K562 (cell line): ENCODE results near the gene TLE3. TPM values are rescaled to one million over a fixed set of nuclear protein-coding genes. Genes with fewer than 3 reads are reported as not detected.
A peak's percentile ranks its signal among the peaks of the same experiment; 100 is the strongest.

ENCODE experiments used
- AFF4 ChIP-seq: sonication (generic); formaldehyde crosslinking; IDR thresholded peaks from 2 replicates; pipeline ENCODE4 v1.8.0; 2023; ENCODE audit warnings: mild to moderate bottlenecking, missing genetic modification reagents
- CBFA2T2 ChIP-seq: fragments of 450-650 bp; conservative IDR thresholded peaks from 2 replicates; pipeline ENCODE4 v1.6.1; 2017; ENCODE audit warnings: mild to moderate bottlenecking
- CBX5 ChIP-seq: IDR thresholded peaks from 2 replicates; pipeline ENCODE4 v1.6.1; 2014; ENCODE audit warnings: low read depth, borderline replicate concordance
- CREB5 ChIP-seq: fragments of 250-450 bp; sonication (Bioruptor Pico); IDR thresholded peaks from 2 replicates; pipeline ENCODE4 v1.5.0; 2020; ENCODE audit warnings: mild to moderate bottlenecking
- ELK1 ChIP-seq: sonication (generic); formaldehyde crosslinking; IDR thresholded peaks from 2 replicates; pipeline ENCODE4 v1.8.1; 2022; ENCODE audit warnings: missing genetic modification reagents
- ETV5 ChIP-seq: sonication (generic); formaldehyde crosslinking; IDR thresholded peaks from 2 replicates; pipeline ENCODE4 v1.4.0; 2020; ENCODE audit warnings: low read depth, mild to moderate bottlenecking, missing genetic modification reagents
- FOXA1 ChIP-seq: fragments of 450-650 bp; IDR thresholded peaks from 2 replicates; pipeline ENCODE4 v1.6.1; 2016; ENCODE audit warnings: mild to moderate bottlenecking, borderline replicate concordance
- GABPA ChIP-seq: fragments of 200-800 bp; sonication (Bioruptor generic); conservative IDR thresholded peaks from 2 replicates; pipeline ENCODE4 v1.6.1; 2016; ENCODE audit warnings: low read depth, missing genetic modification characterization, missing compliant biosample characterization
- ILF3 ChIP-seq: fragments of 450-650 bp; IDR thresholded peaks from 2 replicates; pipeline ENCODE4 v1.6.1; 2018; ENCODE audit warnings: antibody characterized with exemption, mild to moderate bottlenecking, moderate library complexity, borderline replicate concordance
- JUNB ChIP-seq: fragments of 450-650 bp; formaldehyde crosslinking; conservative IDR thresholded peaks from 2 replicates; pipeline ENCODE4 v1.4.0; 2020; ENCODE audit warnings: mild to moderate bottlenecking
- KDM4B ChIP-seq, 2 experiments: fragments of 450-650 bp in 1 of 2; sonication (generic) in 1 of 2; IDR thresholded peaks; 2 replicates each; pipeline ENCODE4 v1.6.1; 2016 to 2017; ENCODE audit warnings: borderline replicate concordance in 2 of 2, antibody characterized with exemption in 1 of 2, low read depth in 1 of 2, mild to moderate bottlenecking in 1 of 2
- KLF13 ChIP-seq: fragments of 450-650 bp; IDR thresholded peaks from 2 replicates; pipeline ENCODE4 v1.6.1; 2016; ENCODE audit warnings: missing genetic modification characterization, low read depth, mild to moderate bottlenecking, missing compliant biosample characterization, moderate library complexity, borderline replicate concordance
- L3MBTL2 ChIP-seq: fragments of 450-650 bp; IDR thresholded peaks from 2 replicates; pipeline ENCODE4 v1.6.1; 2016; ENCODE audit warnings: mild to moderate bottlenecking, moderate library complexity
- MAFK ChIP-seq: IDR thresholded peaks from 2 replicates; pipeline ENCODE4 v1.6.1; 2011; ENCODE audit warnings: low read length, improper control_type of control experiment
- MBD1 ChIP-seq: fragments of 250-450 bp; sonication (Bioruptor Pico); IDR thresholded peaks from 2 replicates; pipeline ENCODE4 v1.8.0; 2022; ENCODE audit warnings: inconsistent platforms
- MXD1 ChIP-seq: fragments of 250-450 bp; sonication (Bioruptor Pico); IDR thresholded peaks from 2 replicates; pipeline ENCODE4 v1.8.0; 2021; ENCODE audit warnings: borderline replicate concordance, mild to moderate bottlenecking, moderate library complexity; ENCODE audit not compliant: poor library complexity, severe bottlenecking
- NCOA6 ChIP-seq: fragments of 450-650 bp; IDR thresholded peaks from 2 replicates; pipeline ENCODE4 v1.6.1; 2017; ENCODE audit warnings: mild to moderate bottlenecking
- ZNF124 ChIP-seq: sonication (generic); formaldehyde crosslinking; IDR thresholded peaks from 2 replicates; pipeline ENCODE4 v1.8.1; 2022; ENCODE audit warnings: missing genetic modification reagents
- ZSCAN32 ChIP-seq: fragments of 450-650 bp; formaldehyde crosslinking; IDR thresholded peaks from 2 replicates; pipeline ENCODE4 v1.4.0; 2020; ENCODE audit warnings: mild to moderate bottlenecking, moderate library complexity
- polyA plus RNA-seq, 8 experiments: library from polyadenylated mRNA; depleted of rRNA in 4 of 8; stranded (reverse) in 5 of 8; unstranded in 3 of 8; fragments of >200 nt; fragmentation: Nextera tagmentation in 2 of 8; fragmentation: Illumina TruSeq in 1 of 8; extraction: Ambion mirVana in 2 of 8; extraction: Trizol in 1 of 8; gene quantifications; 2 replicates each; pipeline versions ENCODE4 v1.2.1 to v1.2.3, GENCODE V29; 2011 to 2014; ENCODE audit warnings: inconsistent platforms in 1 of 8, missing spikeins in 1 of 8
- total RNA-seq, 7 experiments: library from RNA; depleted of rRNA in 6 of 7; stranded (reverse); fragments of >200 nt in 6 of 7; fragmentation: Illumina TruSeq in 2 of 7; extraction: Trizol in 2 of 7; gene quantifications; 2 replicates each; pipeline versions ENCODE4 v1.2.1 to v1.2.3, GENCODE V29; 2011 to 2021; ENCODE audit warnings: low replicate concordance in 1 of 7

TLE3 gene
- total and polyA plus RNA-seq, 9 of the 15 experiments (the other 6 are each of a cell fraction or from before 2014, with no cell fraction given): 1.5 to 84.2 (median 14.1) TPM

- TF ChIP-seq AFF4 (CRISPR knock-in tag): peak; percentile 68; the same call in 1 of the 2 replicates
- no peak for TF ChIP-seq MXD1
- TF ChIP-seq ETV5 (CRISPR knock-in tag): peak; percentile 45; the same call in 1 of the 2 replicates
- no peak for TF ChIP-seq MAFK
- TF ChIP-seq ZNF124: no peak
- TF ChIP-seq ELK1 (CRISPR knock-in tag): no peak
- no peak for TF ChIP-seq CBX5
- TF ChIP-seq CREB5 (CRISPR knock-in tag): no peak
- no peak; the same call in 1 of the 2 replicates for TF ChIP-seq GABPA (tag)
- TF ChIP-seq L3MBTL2: peak; percentile 99
- no peak for TF ChIP-seq ZSCAN32 (CRISPR knock-in tag)
- TF ChIP-seq KDM4B (IDR thresholded peaks at IDR 0.05; ENCODE audit: borderline replicate concordance in 2 of 2, low read depth in 1 of 2): no peak
- no peak for TF ChIP-seq MBD1 (CRISPR knock-in tag)
- no peak for TF ChIP-seq JUNB
- TF ChIP-seq CBFA2T2: 0 out of 2 replicates have a peak, but pooled peaks have one; percentile 21
- no peak for TF ChIP-seq FOXA1
- no peak for TF ChIP-seq KLF13 (tag)
- TF ChIP-seq ILF3: no peak
- TF ChIP-seq NCOA6: peak; percentile 56
Observed at GRCh38 chr15:70097321-70098152, at the start of gene TLE3 (continued).
